ENCODE measurements around the gene CLCNKB.

Gene CLCNKB

GRCh38 chr1:16095447-16095846 lies 51.9 kb downstream of the CLCNKB start:
- no peak for DNase-seq (ENCODE audit: low spot score)

GRCh38 chr1:16099412-16099811 lies 55.8 kb downstream of the CLCNKB start:
- DNase-seq (ENCODE audit: low spot score): no peak

GRCh38 chr1:16101623-16102022 lies 58.0 kb downstream of the CLCNKB start:
- no peak for DNase-seq (ENCODE audit: low spot score)
